RWPE2 (cell line): Measurements from ENCODE around the gene ASB7.
A peak's percentile ranks its signal among the peaks of the same experiment; 100 is the strongest.

Experiments used
- ATAC-seq: fragments of 200-7000 bp; cut with Tn5 transposase; 3 replicates; pipeline ENCODE4 v1.9.1; 2021; ENCODE audit warnings: low read depth
- DNase-seq: peaks from one replicate; pipeline ENCODE4 v3.0.0-alpha.2; 2020; ENCODE audit warnings: low spot score
- H3K27ac ChIP-seq: fragments of 450-650 bp; 2 replicates; pipeline ENCODE4 v1.5.1; 2017; ENCODE audit warnings: mild to moderate bottlenecking; ENCODE audit not compliant: poor library complexity, severe bottlenecking
- H3K27me3 ChIP-seq: fragments of 250-450 bp; sonication (Bioruptor Pico); 2 replicates; pipeline ENCODE4 v1.5.1; 2021; ENCODE audit warnings: mild to moderate bottlenecking, moderate library complexity; ENCODE audit not compliant: insufficient read depth, poor library complexity, severe bottlenecking
- H3K36me3 ChIP-seq: fragments of 250-450 bp; sonication (Bioruptor Pico); 2 replicates; pipeline ENCODE4 v1.5.1; 2020; ENCODE audit warnings: low read depth, mild to moderate bottlenecking, moderate library complexity
- H3K4me1 ChIP-seq: fragments of 250-450 bp; sonication (Bioruptor Pico); 2 replicates; pipeline ENCODE4 v1.5.1; 2021; ENCODE audit warnings: mild to moderate bottlenecking, moderate library complexity; ENCODE audit not compliant: insufficient read depth, poor library complexity, severe bottlenecking
- H3K4me3 ChIP-seq: fragments of 250-450 bp; sonication (Bioruptor Pico); 2 replicates; pipeline ENCODE4 v1.5.1; 2021; ENCODE audit warnings: mild to moderate bottlenecking, moderate library complexity; ENCODE audit not compliant: severe bottlenecking
- H3K9me3 ChIP-seq: fragments of 250-450 bp; sonication (Bioruptor Pico); 2 replicates; pipeline ENCODE4 v1.5.1; 2021; ENCODE audit warnings: mild to moderate bottlenecking, moderate library complexity; ENCODE audit not compliant: severe bottlenecking
- CTCF ChIP-seq: fragments of 450-650 bp; IDR thresholded peaks from one replicate; pipeline ENCODE4 v1.5.1; 2017; ENCODE audit warnings: mild to moderate bottlenecking, moderate library complexity; ENCODE audit not compliant: poor library complexity, severe bottlenecking

The ASB7 gene

GRCh38 chr15:100628746-100629145 lies 26.4 kb downstream of the ASB7 start:
- peaks cover 3% of the 10 kb centered on the region for H3K4me1 ChIP-seq
- no peak for ATAC-seq
- H3K36me3 ChIP-seq: peaks cover 36% of the 10 kb centered on the region
- no peaks in the 10 kb centered on the region for H3K9me3 ChIP-seq
- no peak overlapping the region for H3K4me3 ChIP-seq
- no peak for TF ChIP-seq CTCF
- H3K27ac ChIP-seq: peak overlapping the region; percentile 2
- H3K27me3 ChIP-seq: no peaks in the 10 kb centered on the region
- DNase-seq: no peak

GRCh38 chr15:100631831-100632230 lies 29.4 kb downstream of the ASB7 start:
- no peak overlapping the region for H3K4me3 ChIP-seq
- H3K36me3 ChIP-seq: peaks cover 37% of the 10 kb centered on the region
- H3K27ac ChIP-seq: no peak overlapping the region
- no peaks in the 10 kb centered on the region for H3K27me3 ChIP-seq
- ATAC-seq: no peak
- no peak for DNase-seq
- TF ChIP-seq CTCF: no peak
- no peaks in the 10 kb centered on the region for H3K9me3 ChIP-seq
- peaks cover 11% of the 10 kb centered on the region for H3K4me1 ChIP-seq

GRCh38 chr15:100633763-100634075 lies 31.3 kb downstream of the ASB7 start:
- Histone ChIP-seq H3K9me3 (no peaks in the 10 kb centered on the region), H3K4me3 (no peak overlapping the region), H3K27me3 (no peaks in the 10 kb centered on the region), H3K36me3 (peaks cover 31% of the 10 kb centered on the region), H3K27ac (no peak overlapping the region), H3K4me1 (peaks cover 8% of the 10 kb centered on the region)
- TF ChIP-seq CTCF: no peak
- DNase-seq: no peak
- no peak for ATAC-seq

GRCh38 chr15:100635406-100636071 lies 33.1 kb downstream of the ASB7 start:
- Histone ChIP-seq H3K4me3 (no peak overlapping the region), H3K27ac (no peak overlapping the region)
- DNase-seq: no peak

More at GRCh38 chr15:100635406-100636071, 33.1 kb downstream of the ASB7 start:
- no peak for TF ChIP-seq CTCF
- no peaks in the 10 kb centered on the region for H3K9me3 ChIP-seq
- ATAC-seq: peak; percentile 68
- H3K4me1 ChIP-seq: peaks cover 8% of the 10 kb centered on the region
- H3K36me3 ChIP-seq: peaks cover 14% of the 10 kb centered on the region
- H3K27me3 ChIP-seq: no peaks in the 10 kb centered on the region
